Stimulated activated CD4-positive, alpha-beta T cell treated with anti-CD3 and anti-CD28 coated beads, Interleukin-15, amount 100 ng/mL, for 24 hours (primary cell): ENCODE data around the gene TMEM253.

Source experiments
- DNase-seq: peaks from one replicate; pipeline ENCODE4 v3.0.0-alpha.2; 2020

Gene TMEM253

GRCh38 chr14:21090940-21091663 lies 9.8 kb upstream of the TMEM253 start:
- no peak for DNase-seq

- DNase-seq: no peak
These were observed 9.0 kb upstream of the TMEM253 start for GRCh38 chr14:21091821-21092272.

GRCh38 chr14:21092273-21093011 lies 8.4 kb upstream of the TMEM253 start:
- peak; percentile 93 for DNase-seq

GRCh38 chr14:21093018-21093417 lies 7.8 kb upstream of the TMEM253 start:
- DNase-seq: no peak

- DNase-seq: no peak
These were observed 6.8 kb upstream of the TMEM253 start for GRCh38 chr14:21093769-21094681.

- no peak for DNase-seq
These were observed 5.2 kb upstream of the TMEM253 start for GRCh38 chr14:21095430-21096205.

GRCh38 chr14:21096438-21096837 lies 4.4 kb upstream of the TMEM253 start:
- DNase-seq: no peak

GRCh38 chr14:21096978-21097635 lies 3.8 kb upstream of the TMEM253 start:
- DNase-seq: no peak

- DNase-seq: no peak
These were observed 3.2 kb upstream of the TMEM253 start for GRCh38 chr14:21097636-21098075.

GRCh38 chr14:21098076-21098891 lies 2.6 kb upstream of the TMEM253 start, which contains the start of gene ZNF219:
Gene ZNF219, minus strand, starts transcription at chr14:21098655. Its CDS starts 5,064 bp downstream, at chr14:21093591.
- peak; percentile 50 for DNase-seq

GRCh38 chr14:21098892-21099595 lies 1.8 kb upstream of the TMEM253 start:
- DNase-seq: no peak

- DNase-seq: no peak
These were observed 1.3 kb upstream of the TMEM253 start for GRCh38 chr14:21099596-21099985.

- DNase-seq: no peak
These were observed 1.0 kb downstream of the TMEM253 start for GRCh38 chr14:21101802-21102413.

GRCh38 chr14:21102521-21103410 lies 1.9 kb downstream of the TMEM253 start:
- no peak for DNase-seq

GRCh38 chr14:21103411-21103709 lies 2.5 kb downstream of the TMEM253 start:
- no peak for DNase-seq

- DNase-seq: peak; percentile 97
These were observed 3.0 kb downstream of the TMEM253 start for GRCh38 chr14:21103710-21104447.

- DNase-seq: peak; percentile 73
These were observed 3.7 kb downstream of the TMEM253 start for GRCh38 chr14:21104448-21105060.

GRCh38 chr14:21105095-21105494 lies 4.2 kb downstream of the TMEM253 start:
- DNase-seq: no peak
